Hepatocyte (in vitro differentiated cells): ENCODE results near the gene OR8B12.

Source experiments
- EZH2 ChIP-seq: fragments of 200-600 bp; sonication (generic); IDR thresholded peaks from 2 replicates; pipeline ENCODE4 v1.6.1; 2016; ENCODE audit warnings: antibody characterized with exemption, mild to moderate bottlenecking, borderline replicate concordance
- EZH2phosphoT487 ChIP-seq: fragments of 200-600 bp; sonication (generic); IDR thresholded peaks from one replicate; pipeline ENCODE4 v1.6.1; 2018; ENCODE audit warnings: antibody characterized with exemption, mild to moderate bottlenecking, low read depth, moderate library complexity; ENCODE audit not compliant: unreplicated experiment, severe bottlenecking
- TF ChIP-seq, protein P1 (sequence below): fragments of 200-600 bp; sonication (generic); IDR thresholded peaks from 2 replicates; pipeline ENCODE4 v1.5.1; 2016; ENCODE audit warnings: antibody characterized with exemption, mild to moderate bottlenecking; ENCODE audit not compliant: poor library complexity

DNA sequence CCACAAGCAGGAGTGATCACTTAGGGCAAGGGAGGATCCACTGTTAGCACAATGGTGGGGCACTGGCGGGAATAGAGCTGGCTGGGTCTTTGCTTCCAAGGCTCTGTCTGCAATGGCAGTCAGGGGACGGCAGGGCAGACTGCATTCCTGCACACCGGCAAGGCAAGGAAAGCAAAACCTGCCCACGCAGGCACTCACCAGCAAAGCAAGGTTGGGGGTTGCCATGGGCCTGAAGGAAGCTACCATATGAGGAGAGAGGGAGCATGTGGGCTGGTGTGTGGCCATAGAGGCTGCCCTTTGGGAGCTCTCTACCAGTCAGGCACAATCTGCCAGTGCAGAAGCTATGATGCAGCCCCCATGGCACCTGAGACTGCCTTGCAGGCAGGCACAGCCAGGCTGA, 33.2 kb downstream of the OR8B12 start:
- TF ChIP-seq, protein P1, sequence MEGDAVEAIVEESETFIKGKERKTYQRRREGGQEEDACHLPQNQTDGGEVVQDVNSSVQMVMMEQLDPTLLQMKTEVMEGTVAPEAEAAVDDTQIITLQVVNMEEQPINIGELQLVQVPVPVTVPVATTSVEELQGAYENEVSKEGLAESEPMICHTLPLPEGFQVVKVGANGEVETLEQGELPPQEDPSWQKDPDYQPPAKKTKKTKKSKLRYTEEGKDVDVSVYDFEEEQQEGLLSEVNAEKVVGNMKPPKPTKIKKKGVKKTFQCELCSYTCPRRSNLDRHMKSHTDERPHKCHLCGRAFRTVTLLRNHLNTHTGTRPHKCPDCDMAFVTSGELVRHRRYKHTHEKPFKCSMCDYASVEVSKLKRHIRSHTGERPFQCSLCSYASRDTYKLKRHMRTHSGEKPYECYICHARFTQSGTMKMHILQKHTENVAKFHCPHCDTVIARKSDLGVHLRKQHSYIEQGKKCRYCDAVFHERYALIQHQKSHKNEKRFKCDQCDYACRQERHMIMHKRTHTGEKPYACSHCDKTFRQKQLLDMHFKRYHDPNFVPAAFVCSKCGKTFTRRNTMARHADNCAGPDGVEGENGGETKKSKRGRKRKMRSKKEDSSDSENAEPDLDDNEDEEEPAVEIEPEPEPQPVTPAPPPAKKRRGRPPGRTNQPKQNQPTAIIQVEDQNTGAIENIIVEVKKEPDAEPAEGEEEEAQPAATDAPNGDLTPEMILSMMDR = no peak
- no peak for TF ChIP-seq EZH2phosphoT487
- TF ChIP-seq EZH2 = no peak
